ENCODE results near the gene RNF26.
"Not testable (repeated sequence)": the region's sequence is repeated elsewhere in the genome, so short reads cannot be mapped to it uniquely, and the experiment has no call there.

Gene RNF26

GRCh38 chr11:119371778-119372182, 37.5 kb downstream of the RNF26 start:
- DNase-seq (ENCODE audit: low spot score), result peak; percentile 64

- DNase-seq (ENCODE audit: low spot score), result peak; percentile 63
These were observed 38.1 kb downstream of the RNF26 start for GRCh38 chr11:119372260-119373058.

- DNase-seq (ENCODE audit: low spot score), result peak; percentile 60
These were observed 39.0 kb downstream of the RNF26 start for GRCh38 chr11:119373059-119373920.

GRCh38 chr11:119373921-119374631, 39.7 kb downstream of the RNF26 start:
- DNase-seq (ENCODE audit: low spot score), result peak; percentile 86

DNA sequence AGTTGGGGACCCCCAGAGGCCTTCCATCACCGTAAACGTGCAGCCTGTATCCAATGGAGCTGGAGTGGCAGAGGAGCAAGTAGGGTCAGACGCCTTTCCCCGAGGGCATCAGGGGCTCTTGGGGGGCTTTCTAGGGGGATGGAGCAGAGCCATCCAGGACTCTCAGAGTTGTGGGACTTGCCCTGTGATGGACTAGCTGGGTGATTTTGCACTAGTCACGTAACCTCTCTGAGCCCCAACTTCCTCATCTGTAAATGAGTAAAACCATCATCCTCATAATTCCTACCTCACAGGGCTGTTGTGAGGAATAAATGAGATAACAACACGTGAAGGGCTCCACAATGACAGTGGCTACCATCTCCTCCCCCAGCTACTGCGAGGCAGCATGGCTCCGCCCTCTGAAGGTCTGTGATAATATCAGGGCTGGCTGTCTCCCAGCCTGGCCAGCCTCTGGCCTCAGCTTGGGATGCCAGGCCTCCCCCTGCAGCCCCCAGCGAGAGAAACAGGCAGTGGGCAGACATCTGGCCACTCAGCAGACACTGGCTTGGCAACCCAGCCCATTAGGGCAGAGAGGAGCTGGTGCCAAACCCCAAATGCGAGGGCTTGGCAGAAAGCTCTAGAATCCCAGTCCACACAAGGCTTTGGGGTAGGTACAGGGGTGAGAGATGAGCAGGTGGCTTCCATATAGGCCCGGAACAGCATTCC, 40.5 kb downstream of the RNF26 start:
- DNase-seq (ENCODE audit: low spot score), result peak; percentile 63

- peak; percentile 64 for DNase-seq (ENCODE audit: low spot score)
These were observed 41.2 kb downstream of the RNF26 start for GRCh38 chr11:119375337-119376196.

- DNase-seq (ENCODE audit: low spot score), result peak; percentile 77
These were observed 42.0 kb downstream of the RNF26 start for GRCh38 chr11:119376197-119376847.

GRCh38 chr11:119377112-119377901, 43.0 kb downstream of the RNF26 start:
- DNase-seq (ENCODE audit: low spot score), result peak; percentile 60

DNA sequence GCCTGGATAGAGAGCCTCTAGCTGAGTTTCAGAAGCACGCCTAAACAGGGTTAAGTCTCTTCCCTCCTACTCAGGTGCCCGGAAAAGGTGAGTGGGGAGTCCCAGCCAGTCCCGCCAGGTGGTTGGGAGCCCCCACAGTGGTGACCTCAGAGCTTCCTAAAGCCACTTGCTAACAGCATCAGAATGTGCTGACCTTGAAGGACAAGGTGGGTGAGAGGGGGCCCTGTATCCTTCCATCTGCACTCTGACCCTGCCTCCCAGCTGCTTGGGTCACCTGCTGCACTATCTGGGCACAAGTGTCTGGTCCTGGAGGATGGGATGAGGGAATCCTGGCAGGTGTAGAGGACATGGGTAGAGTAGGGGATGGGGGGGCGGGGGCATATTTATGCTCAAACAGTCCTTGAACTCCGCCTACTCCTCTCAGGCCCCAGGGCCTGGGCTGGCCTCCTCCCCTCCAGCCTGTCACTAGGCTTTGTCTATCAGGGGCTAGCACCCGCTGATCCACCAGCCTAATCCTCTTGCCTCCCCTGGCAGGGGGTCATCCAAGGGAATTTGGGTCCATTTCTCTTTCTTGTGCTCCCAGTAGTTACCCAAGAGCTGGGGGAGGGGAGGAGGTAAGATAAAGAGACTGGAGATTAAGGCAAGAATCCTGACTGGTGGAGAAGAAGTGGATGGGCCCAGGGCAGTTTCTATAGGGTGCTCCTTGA, 43.8 kb downstream of the RNF26 start:
- DNase-seq (ENCODE audit: low spot score), result no peak

DNA sequence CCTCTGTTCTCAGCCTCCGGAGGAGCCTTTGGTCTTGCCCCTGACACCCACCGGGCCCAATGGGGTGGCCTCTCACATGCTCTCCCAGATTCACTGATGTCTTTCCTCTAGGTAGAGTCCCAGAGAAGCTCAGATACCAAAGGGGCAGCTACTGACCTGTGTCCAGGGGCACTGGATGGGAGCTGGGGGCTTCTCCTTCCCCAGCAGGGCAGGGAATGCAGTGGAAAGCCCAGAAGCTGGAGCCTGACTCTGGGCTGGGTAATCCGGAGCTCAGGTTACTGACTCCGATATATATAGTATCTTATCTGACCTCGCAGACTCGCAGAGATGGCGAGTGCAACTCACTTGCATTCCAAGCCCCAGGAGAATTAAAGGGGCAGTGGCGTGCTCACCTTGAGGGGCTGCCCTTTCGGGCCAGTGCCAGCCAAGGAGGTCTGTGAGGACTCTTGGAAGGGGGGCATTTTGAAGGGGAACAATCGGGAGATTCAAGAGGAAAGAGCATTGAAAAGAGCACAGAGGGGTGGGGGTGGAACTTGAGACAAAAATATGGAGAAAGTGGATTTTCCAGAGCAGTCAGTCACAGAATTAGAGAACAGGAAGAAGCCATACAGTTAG, 44.6 kb downstream of the RNF26 start:
- no peak for DNase-seq (ENCODE audit: low spot score)

DNA sequence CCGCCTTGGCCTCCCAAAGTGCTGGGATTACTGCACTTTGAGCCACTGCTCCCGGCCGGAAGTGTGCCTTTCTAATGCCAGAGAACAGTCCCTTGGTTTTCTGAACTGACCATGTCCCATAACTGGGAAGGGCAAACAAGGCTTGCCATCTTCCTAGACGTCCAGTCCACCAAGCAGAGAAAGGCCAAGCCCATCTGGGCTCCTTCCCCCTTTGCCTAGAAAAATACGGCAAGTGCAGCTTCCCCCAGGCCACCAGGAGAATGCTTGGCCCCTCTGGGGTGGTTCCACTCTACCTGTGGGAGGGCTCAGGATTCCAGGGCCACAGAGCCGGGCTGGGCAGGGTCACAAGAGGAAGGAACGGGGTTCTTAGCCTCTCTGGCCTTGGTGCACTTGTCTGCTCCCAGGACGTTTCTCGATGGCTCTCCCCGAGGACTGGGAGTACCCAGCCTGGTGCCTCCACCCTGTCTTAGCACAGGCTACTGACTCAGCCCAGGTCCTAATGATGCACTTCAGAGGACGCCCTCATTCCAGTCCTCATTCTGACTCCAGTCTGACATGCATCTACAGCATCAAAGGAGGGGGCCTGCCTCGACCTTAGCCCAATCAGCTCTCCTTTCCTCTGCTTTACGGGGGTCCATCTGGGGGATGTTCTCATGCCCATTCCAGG, 46.0 kb downstream of the RNF26 start:
- DNase-seq (ENCODE audit: low spot score), result peak; percentile 60

- peak; percentile 66 for DNase-seq (ENCODE audit: low spot score)
These were observed 46.5 kb downstream of the RNF26 start for GRCh38 chr11:119380827-119381180.

DNA sequence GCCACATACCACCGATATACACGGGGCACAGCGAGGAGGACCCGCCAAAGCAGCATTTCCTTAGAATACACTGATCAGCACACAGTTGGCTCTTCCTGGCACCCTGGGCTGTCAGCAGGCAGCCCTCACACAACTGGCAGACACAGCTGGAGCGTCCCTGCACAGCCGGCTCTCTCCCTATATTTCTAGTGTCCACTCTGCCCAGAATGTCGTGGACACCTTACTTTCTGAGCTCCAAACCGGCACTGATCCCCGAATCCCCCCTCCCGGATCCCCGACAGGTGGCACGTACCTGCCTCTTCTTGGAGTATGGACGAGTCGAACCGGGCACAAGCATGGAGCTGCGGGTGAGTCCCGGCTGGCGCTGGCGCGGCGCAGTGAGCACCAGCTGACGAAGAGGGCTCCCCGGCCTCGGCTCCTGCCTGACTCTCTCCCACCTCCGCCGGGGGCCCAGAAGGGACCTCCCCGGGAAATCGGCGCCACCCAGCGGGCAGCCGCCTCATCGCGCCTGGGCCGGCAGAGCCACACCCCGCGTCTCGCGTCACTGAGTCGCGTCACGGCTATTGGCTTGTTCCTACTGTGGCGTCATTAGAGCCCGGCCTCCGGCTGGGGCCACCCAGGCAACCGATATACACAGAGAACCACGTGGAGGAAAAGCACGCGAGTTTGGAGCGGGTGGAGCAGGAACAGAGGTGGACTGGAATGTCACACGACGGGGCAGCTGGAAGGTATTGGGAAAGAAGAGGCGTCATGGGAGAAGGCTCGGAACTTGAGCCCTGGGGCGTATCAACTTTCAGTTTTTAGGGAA, 47.1 kb downstream of the RNF26 start, which contains the start of gene USP2:
Gene USP2 (minus strand): TSS at position 510 of the 808 bp plus-strand sequence. CDS start 8,210 bp downstream, outside the sequence.
- DNase-seq (ENCODE audit: low spot score), result peak; percentile 98

DNA sequence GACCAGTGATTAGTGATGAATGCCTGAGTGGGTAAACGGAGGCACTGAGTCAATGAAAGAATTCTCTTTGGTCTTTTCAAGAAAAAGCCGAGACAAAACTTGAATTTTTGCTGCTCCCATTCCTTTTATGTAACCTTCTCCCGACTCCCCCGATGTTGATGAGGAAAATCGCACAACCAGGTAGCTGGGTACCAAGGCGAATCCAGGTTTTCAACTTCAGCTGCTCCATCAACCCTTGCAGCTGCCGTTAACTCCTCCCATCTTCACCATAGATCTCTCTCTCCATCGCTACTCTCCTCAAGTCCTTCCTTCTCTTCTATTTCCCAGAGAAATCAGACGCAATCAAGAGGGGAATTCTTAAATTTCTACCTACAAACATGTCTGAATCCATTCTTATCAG, 47.8 kb downstream of the RNF26 start:
- no peak for DNase-seq (ENCODE audit: low spot score)

DNA sequence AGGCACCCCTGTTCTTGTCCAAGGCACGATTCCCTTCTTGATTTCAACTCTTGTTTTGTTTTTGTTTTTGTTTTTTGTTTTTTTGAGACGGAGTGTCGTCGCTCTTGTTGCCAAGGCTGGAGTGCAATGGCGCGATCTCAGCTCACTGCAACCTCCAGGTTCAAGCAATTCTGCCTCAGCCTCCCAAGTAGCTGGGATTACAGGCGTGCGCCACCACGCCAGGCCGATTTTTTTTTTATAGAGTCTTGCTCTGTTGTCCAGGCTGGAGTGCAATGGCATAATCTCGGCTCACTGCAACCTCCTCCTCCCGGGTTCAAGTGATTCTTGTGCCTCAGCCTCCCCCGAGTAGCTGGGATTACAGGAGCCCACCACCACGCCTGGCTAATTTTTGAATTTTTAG, 48.2 kb downstream of the RNF26 start:
- not testable (repeated sequence) for DNase-seq (ENCODE audit: low spot score)

DNA sequence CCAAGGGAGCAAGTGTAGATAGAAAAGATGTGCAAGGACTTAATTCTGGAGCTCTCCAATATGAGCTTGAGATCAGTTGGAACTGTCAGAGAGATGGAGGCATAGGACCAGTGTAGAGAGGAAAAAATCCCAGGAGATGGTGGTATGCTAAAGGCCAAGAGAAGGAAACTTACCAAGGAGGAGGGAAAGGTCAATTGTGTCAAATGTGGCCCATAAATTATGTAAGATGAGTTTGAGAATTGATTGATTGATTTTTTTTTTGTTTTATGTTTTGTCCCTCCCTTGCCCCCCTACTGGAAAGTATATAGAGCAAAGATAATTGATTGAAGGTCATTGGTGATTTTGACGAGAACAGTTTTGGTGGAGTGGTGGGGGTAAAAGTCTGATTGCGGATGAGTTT, 50.0 kb downstream of the RNF26 start:
- DNase-seq (ENCODE audit: low spot score), result no peak

All from left forelimb (tissue), 1 donor.